ENCODE results near the gene FBXO10.

- TF ChIP-seq, protein P1, sequence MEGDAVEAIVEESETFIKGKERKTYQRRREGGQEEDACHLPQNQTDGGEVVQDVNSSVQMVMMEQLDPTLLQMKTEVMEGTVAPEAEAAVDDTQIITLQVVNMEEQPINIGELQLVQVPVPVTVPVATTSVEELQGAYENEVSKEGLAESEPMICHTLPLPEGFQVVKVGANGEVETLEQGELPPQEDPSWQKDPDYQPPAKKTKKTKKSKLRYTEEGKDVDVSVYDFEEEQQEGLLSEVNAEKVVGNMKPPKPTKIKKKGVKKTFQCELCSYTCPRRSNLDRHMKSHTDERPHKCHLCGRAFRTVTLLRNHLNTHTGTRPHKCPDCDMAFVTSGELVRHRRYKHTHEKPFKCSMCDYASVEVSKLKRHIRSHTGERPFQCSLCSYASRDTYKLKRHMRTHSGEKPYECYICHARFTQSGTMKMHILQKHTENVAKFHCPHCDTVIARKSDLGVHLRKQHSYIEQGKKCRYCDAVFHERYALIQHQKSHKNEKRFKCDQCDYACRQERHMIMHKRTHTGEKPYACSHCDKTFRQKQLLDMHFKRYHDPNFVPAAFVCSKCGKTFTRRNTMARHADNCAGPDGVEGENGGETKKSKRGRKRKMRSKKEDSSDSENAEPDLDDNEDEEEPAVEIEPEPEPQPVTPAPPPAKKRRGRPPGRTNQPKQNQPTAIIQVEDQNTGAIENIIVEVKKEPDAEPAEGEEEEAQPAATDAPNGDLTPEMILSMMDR (conservative IDR thresholded peaks at IDR 0.05 in 1 of 2, IDR thresholded peaks at IDR 0.05 in 1 of 2; ENCODE audit: low read depth in 1 of 2, low read length in 2 of 2): peak in 1 of 2 donors; percentile 8
- TF ChIP-seq EZH2 (IDR thresholded peaks at IDR 0.05; ENCODE audit: low read length, missing control alignments): no peak
Measured at GRCh38 chr9:37511016-37512010, 64.9 kb downstream of the FBXO10 start.

All from fibroblast of lung (primary cell).